ENCODE data around the gene STAT3.
A peak's percentile ranks its signal among the peaks of the same experiment; 100 is the strongest.
"Not testable (repeated sequence)": the region's sequence is repeated elsewhere in the genome, so short reads cannot be mapped to it uniquely, and the experiment has no call there.

STAT3 gene

DNA sequence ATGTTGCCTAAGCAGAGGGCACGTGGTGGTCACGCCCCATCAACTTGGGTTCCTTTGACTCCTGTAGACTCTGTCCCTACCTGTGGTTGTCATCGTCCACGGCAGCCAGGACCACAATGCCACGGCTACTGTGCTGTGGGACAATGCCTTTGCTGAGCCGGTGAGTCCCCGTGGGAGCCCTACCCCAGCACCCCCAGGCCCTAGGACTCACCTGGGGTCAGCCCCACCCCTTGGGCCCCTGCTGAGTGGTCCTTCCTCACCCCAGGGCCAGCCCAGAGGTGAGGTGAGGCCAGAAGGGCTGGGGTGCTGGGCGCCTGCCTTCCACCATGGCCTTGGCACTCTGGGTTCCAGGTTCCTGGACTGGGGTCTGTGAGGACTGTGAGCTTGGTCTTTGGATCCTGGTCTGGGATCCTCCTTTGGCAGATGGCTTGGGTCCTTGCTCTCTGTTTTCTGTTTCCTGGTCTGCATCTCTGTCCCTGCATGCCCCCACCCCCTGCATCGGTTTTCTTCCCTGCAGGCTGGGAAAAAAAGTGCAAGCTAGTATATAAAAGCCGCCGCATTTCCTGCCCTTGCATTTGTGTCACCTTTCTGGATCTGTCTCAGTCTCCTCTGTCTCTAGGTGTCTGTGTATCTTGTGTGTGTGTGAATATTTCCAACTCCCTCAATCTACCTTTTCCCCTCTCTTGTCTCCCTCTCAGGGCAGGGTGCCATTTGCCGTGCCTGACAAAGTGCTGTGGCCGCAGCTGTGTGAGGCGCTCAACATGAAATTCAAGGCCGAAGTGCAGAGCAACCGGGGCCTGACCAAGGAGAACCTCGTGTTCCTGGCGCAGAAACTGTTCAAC is 82.5 kb downstream of the STAT3 start:
- no peaks in the 10 kb centered on the region for H3K9me3 Mint-ChIP-seq
- no peak overlapping the region for H3K4me3 Mint-ChIP-seq
- peaks cover 100% of the 10 kb centered on the region for H3K36me3 Mint-ChIP-seq (ENCODE audit: low read depth)
- no peak overlapping the region for H3K27ac Mint-ChIP-seq
- intact Hi-C loops (cut with micrococcal nuclease): no loop called here
- no peaks in the 10 kb centered on the region for H3K27me3 Mint-ChIP-seq
- peaks cover 38% of the 10 kb centered on the region for H3K4me1 Mint-ChIP-seq (ENCODE audit: low read depth)

DNA sequence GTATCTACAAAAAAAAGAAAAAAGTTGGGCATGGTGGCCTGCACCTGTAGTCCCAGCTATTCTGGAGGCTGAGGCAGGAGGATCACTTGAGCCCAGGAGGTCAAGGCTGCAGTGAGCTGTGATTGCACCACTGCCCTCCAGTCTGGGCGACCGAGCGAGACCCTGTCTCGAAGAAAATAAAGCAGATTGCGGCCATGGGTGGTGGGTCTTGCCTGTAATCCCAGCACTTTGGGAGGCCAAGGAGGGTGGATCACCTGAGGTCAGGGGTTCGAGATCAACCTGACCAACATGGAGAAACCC is 83.3 kb downstream of the STAT3 start:
- Mint-ChIP-seq H3K36me3 (ENCODE audit: low read depth) (peaks cover 99% of the 10 kb centered on the region), H3K4me1 (ENCODE audit: low read depth) (peaks cover 30% of the 10 kb centered on the region)
- intact Hi-C loops (cut with micrococcal nuclease); H3K4me3 Mint-ChIP-seq; H3K27me3 Mint-ChIP-seq; H3K27ac Mint-ChIP-seq; H3K9me3 Mint-ChIP-seq: not testable (repeated sequence)

DNA sequence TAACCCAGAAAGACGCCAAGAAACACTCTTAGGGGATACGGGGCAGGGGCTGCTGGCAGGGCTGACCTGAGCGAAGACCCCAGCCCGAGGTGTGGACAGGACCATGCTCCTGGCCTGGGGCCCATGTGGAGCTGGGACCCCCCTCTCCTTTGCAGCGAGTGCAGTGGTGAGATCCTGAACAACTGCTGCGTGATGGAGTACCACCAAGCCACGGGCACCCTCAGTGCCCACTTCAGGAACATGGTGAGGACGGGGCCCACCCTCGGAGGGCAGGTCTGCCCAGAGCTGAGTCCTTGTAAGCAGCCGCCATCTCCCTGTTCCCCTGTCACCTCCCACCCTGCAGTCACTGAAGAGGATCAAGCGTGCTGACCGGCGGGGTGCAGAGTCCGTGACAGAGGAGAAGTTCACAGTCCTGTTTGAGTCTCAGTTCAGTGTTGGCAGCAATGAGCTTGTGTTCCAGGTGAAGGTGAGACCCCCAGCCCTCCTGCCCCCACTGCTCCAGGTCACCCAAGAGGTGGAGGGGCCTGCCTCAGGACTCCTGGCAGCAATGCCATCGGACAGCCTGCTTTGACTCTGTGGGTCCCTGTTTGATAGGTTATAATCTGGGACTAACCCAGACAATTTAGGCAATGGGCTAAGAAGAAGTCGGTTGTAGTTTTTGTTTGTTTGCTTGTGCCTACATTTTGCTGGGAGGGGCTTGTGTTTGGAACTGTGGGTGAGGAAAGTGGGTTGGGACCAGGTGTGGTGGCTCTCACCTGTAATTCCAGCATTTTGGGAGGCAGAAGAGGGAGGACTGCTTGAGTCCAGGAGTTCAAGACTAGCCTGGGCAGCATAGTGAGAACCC is 83.8 kb downstream of the STAT3 start:
- peaks cover 98% of the 10 kb centered on the region for H3K36me3 Mint-ChIP-seq (ENCODE audit: low read depth)
- no peaks in the 10 kb centered on the region for H3K27me3 Mint-ChIP-seq
- H3K9me3 Mint-ChIP-seq: no peaks in the 10 kb centered on the region
- H3K4me1 Mint-ChIP-seq (ENCODE audit: low read depth): peaks cover 24% of the 10 kb centered on the region
- intact Hi-C loops (cut with micrococcal nuclease): no loop called here
- no peak overlapping the region for H3K27ac Mint-ChIP-seq
- no peak overlapping the region for H3K4me3 Mint-ChIP-seq

DNA sequence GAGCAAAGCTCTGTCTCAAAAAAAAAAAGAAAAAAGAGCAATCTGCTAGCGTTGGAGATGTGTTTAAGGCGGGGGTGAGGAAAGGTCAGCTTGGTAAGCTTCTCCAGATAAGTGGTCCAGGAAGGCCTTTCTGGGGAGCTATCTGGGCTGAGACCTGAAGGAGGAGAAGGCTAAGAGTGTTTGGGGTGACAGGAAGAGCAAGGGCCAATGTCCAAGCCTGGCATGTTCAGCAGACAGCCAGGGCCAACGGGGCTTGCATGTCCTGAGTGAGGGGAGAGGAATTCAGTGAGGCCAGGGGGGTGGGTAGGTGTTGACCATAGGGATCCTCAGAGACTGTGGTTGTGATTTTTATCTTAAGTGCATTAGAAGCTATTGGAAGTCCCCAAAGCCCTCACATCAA is 84.5 kb downstream of the STAT3 start:
- H3K27ac Mint-ChIP-seq: no peak overlapping the region
- H3K4me1 Mint-ChIP-seq (ENCODE audit: low read depth): peaks cover 17% of the 10 kb centered on the region
- intact Hi-C loops (cut with micrococcal nuclease): no loop called here
- H3K4me3 Mint-ChIP-seq: no peak overlapping the region
- peaks cover 98% of the 10 kb centered on the region for H3K36me3 Mint-ChIP-seq (ENCODE audit: low read depth)
- no peaks in the 10 kb centered on the region for H3K27me3 Mint-ChIP-seq
- no peaks in the 10 kb centered on the region for H3K9me3 Mint-ChIP-seq

DNA sequence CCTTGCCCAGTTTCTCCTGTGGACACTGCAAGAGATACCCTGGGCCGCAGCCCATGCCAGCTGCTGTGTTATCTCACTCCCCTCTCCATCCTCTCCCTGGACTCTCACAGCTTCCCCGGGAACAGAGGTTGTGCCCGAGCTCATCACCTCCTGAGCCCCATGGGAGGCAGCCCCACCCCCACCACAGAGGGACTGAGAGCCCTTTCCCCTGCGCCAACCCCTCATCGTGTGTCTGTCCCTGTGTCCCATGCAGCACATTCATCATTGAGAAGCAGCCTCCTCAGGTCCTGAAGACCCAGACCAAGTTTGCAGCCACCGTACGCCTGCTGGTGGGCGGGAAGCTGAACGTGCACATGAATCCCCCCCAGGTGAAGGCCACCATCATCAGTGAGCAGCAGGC is 87.2 kb downstream of the STAT3 start:
- peaks cover 98% of the 10 kb centered on the region for H3K36me3 Mint-ChIP-seq (ENCODE audit: low read depth)
- no peaks in the 10 kb centered on the region for H3K4me1 Mint-ChIP-seq (ENCODE audit: low read depth)

DNA sequence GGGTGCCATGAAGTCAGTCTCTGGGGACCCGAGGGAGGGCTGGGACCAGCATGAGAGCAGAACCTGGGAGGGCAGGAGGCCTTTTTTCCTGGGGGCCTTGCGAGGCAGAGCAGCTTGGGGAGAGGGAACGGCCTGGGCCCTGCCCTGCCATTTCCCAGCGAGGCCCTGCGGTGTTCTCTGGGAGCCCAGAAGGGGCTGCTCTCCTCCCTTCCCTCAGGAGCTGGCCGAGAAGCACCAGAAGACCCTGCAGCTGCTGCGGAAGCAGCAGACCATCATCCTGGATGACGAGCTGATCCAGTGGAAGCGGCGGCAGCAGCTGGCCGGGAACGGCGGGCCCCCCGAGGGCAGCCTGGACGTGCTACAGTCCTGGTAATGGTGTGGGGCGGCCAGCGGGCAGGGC is 88.3 kb downstream of the STAT3 start:
- H3K27me3 Mint-ChIP-seq; H3K27ac Mint-ChIP-seq; H3K4me3 Mint-ChIP-seq; H3K9me3 Mint-ChIP-seq; intact Hi-C loops (cut with micrococcal nuclease); H3K4me1 Mint-ChIP-seq (ENCODE audit: low read depth): not testable (repeated sequence)
- peaks cover 98% of the 10 kb centered on the region for H3K36me3 Mint-ChIP-seq (ENCODE audit: low read depth)

More for the DNA sequence above, 87.2 kb downstream of the STAT3 start:
- Mint-ChIP-seq H3K27ac (no peak overlapping the region), H3K9me3 (no peaks in the 10 kb centered on the region), H3K4me3 (no peak overlapping the region), H3K27me3 (no peaks in the 10 kb centered on the region)
- intact Hi-C loops (cut with micrococcal nuclease): no loop called here

DNA sequence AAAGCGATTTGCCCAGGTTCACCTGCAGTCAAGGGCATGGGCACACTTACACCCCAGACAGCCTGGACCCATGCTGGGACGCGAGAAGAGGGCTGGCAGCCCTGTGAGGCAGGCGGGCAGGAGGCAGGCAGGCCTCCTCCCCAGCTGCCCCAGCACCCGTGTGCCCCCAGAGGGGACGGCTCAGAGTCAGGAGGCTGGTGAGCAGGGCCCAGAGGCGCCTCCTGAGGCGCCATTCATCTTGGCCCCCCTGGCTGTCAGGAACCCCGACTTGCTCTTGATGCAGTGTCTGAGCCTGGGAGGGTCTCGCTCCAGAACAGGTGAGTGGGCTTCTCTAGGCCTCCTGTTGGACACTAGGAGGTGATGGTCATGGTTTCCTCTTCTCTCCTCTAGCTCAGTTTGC is 88.9 kb downstream of the STAT3 start:
- H3K4me3 Mint-ChIP-seq; H3K4me1 Mint-ChIP-seq (ENCODE audit: low read depth); intact Hi-C loops (cut with micrococcal nuclease); H3K9me3 Mint-ChIP-seq; H3K27me3 Mint-ChIP-seq; H3K27ac Mint-ChIP-seq: not testable (repeated sequence)
- H3K36me3 Mint-ChIP-seq (ENCODE audit: low read depth): peaks cover 98% of the 10 kb centered on the region

DNA sequence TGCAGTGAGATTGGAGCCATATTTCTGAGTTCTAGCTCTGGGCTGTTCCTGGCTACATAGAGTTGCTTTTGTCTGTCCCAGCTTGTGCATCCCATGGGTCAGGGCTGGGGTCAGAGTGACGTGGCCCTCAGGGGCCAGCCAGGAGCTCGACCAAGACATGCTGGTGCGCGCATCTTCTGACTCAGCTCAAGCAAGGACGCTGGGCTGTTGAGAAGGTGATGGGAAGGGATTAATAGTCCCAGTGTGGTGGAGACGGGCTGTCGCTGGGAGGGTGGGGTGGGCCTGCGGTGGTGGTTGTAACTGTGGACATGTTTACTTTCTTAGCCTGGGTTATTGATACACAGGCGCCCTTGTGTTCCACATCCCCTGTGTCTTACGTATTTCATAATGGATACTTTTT is 90.5 kb downstream of the STAT3 start:
- Mint-ChIP-seq H3K4me1 (ENCODE audit: low read depth) (peaks cover 20% of the 10 kb centered on the region), H3K36me3 (ENCODE audit: low read depth) (peaks cover 98% of the 10 kb centered on the region)
- H3K4me3 Mint-ChIP-seq; H3K27ac Mint-ChIP-seq; intact Hi-C loops (cut with micrococcal nuclease); H3K27me3 Mint-ChIP-seq; H3K9me3 Mint-ChIP-seq: not testable (repeated sequence)

DNA sequence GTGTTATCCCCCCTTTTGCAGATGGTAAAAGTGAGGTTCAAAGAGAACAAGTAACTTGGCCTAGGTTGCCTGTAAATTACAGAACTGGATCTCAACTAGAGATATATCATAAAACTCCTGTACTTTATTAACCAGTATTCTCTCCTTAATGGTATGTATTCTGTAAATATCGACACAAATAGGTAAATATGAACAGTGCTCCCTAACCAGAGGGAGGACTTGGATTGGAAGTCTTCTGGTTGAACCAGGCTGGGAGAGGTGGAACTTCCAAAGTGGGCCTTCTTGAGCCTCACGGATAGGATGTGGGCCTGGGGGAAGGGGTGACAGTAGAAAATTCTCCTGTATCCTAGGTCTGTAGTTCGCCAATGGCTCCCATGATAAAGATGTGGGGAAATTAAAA is 92.2 kb downstream of the STAT3 start:
- peaks cover 98% of the 10 kb centered on the region for H3K36me3 Mint-ChIP-seq (ENCODE audit: low read depth)
- peaks cover 30% of the 10 kb centered on the region for H3K4me1 Mint-ChIP-seq (ENCODE audit: low read depth)
- no peaks in the 10 kb centered on the region for H3K27me3 Mint-ChIP-seq
- intact Hi-C loops (cut with micrococcal nuclease): no loop called here
- H3K4me3 Mint-ChIP-seq: no peak overlapping the region
- H3K9me3 Mint-ChIP-seq: no peaks in the 10 kb centered on the region
- no peak overlapping the region for H3K27ac Mint-ChIP-seq

DNA sequence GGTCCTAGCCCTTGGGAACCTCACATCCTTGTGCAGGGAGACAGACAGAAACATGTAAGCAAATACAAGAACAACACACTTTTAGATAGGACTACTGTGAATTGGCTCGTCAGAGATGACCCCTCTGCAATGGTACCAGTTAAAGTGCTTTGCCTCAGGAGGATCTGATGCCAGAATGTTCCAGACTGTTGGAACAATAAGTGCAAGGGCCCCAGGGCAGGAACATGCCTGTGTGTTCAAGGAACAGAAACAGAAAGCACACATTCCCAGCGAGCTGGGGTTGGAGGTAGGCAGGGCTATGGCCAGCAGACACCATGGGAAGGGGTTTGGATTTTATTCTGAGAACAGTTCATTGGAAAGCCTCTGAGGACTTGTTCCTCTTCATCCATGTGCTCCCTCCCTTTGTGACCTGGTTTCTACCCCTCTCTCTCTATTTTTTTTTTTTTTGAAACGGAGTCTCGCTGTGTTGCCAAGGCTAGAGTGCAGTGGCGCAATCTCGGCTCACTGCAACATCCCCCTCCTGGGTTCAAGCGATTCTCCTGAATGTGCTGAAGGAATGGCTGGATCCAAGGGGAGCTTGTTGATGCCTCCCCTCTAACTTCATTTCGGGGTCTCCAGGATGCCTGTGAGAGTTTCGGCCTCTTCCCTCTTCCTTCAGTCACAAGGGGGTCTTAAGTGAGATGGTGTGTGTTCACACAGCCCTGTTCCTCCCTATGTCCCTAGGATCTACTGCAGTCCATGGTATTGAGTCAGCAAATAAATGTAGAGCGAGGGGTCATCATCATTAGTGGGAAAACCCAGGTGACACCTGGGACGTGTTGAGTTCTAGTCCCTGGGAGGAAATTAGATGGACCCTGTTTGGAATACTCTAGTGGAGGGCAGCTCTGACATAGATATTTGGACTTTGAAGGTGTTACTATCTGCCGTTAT is 93.5 kb downstream of the STAT3 start:
- no peak overlapping the region for H3K4me3 Mint-ChIP-seq
- H3K4me1 Mint-ChIP-seq (ENCODE audit: low read depth): peaks cover 43% of the 10 kb centered on the region
- no peaks in the 10 kb centered on the region for H3K9me3 Mint-ChIP-seq
- intact Hi-C loops (cut with micrococcal nuclease): no loop called here
- no peak overlapping the region for H3K27ac Mint-ChIP-seq
- peaks cover 100% of the 10 kb centered on the region for H3K36me3 Mint-ChIP-seq (ENCODE audit: low read depth)
- no peaks in the 10 kb centered on the region for H3K27me3 Mint-ChIP-seq

DNA sequence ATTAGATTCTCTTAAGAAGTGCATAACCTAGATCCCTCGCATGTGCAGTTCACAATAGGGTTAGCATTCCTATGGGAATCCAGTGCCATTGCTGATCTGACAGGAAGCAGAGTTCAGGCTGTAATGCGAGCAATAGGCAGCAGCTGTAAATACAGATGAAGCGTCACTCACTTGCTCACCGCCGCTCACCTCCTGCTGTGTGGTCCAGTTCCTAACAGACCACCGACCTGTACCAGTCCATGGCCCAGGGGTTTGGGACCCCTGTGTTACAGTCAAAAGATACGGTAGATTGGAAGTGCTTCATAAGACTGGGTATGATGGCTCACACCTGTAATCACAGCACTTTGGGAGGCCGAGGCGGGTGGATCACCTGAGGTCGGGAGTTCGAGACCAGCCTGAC is 97.1 kb downstream of the STAT3 start:
- Mint-ChIP-seq H3K36me3 (ENCODE audit: low read depth) (peaks cover 84% of the 10 kb centered on the region), H3K4me1 (ENCODE audit: low read depth) (peaks cover 70% of the 10 kb centered on the region), H3K27me3 (no peaks in the 10 kb centered on the region), H3K9me3 (no peaks in the 10 kb centered on the region), H3K4me3 (no peak overlapping the region), H3K27ac (no peak overlapping the region)
- intact Hi-C loops (cut with micrococcal nuclease): no loop called here

DNA sequence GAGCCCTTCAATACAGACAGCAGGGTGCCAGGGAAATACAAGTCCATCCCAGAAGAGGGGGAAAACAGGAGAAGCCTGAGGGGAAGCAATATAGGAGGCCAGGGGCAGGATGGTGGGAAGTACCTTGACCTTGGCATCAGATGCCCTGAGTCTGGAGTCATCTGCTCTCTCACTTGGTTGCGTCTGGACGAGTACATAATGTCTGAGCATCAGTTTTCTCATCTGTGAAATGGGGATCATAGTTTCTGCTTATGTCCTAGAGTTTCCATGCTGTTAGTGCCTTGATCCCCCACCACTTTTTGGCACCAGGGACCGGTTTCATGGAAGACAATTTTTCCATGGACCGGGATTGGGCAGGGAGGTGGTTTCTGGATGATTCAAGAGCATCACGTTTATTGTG is 97.7 kb downstream of the STAT3 start:
- intact Hi-C loops (cut with micrococcal nuclease): no loop called here
- Mint-ChIP-seq H3K27me3 (no peaks in the 10 kb centered on the region), H3K4me1 (ENCODE audit: low read depth) (peaks cover 75% of the 10 kb centered on the region), H3K27ac (no peak overlapping the region), H3K4me3 (peak overlapping the region; percentile 91), H3K36me3 (ENCODE audit: low read depth) (peaks cover 78% of the 10 kb centered on the region), H3K9me3 (no peaks in the 10 kb centered on the region)

DNA sequence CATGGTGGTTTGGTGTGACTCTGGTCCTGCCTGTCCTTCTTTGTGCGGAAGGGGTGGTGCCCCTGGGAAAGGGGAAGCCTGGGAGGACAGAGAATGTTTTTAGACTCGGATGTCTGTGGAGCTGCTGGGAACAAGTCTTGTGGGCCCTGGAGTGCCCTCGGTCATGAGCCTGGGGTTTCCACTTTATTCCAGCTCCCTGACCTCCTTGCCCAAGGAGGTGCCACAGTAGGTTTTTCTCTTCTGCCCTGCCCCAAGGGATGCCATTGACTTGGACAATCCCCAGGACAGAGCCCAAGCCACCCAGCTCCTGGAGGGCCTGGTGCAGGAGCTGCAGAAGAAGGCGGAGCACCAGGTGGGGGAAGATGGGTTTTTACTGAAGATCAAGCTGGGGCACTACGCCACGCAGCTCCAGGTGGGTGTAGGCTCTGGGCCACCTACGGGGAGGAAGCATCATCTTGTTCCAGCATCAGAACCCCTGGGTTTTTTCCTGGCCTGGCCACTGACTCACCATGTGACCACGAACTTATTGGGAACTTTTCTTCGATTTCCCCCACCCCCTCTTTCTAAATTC is 98.5 kb downstream of the STAT3 start:
- peak overlapping the region; percentile 91 for H3K4me3 Mint-ChIP-seq
- no peaks in the 10 kb centered on the region for H3K27me3 Mint-ChIP-seq
- no peaks in the 10 kb centered on the region for H3K9me3 Mint-ChIP-seq
- H3K4me1 Mint-ChIP-seq (ENCODE audit: low read depth): peaks cover 71% of the 10 kb centered on the region
- peaks cover 69% of the 10 kb centered on the region for H3K36me3 Mint-ChIP-seq (ENCODE audit: low read depth)
- peak overlapping the region; percentile 93 for H3K27ac Mint-ChIP-seq
- intact Hi-C loops (cut with micrococcal nuclease): loop anchor here (2.0 to 10.0 kb wide), 2 partner anchors 17 to 265 kb away; partner anchors contain the start of gene NKIRAS2

Measured in dendritic cell treated with granulocyte-macrophage colony-stimulating factor and Interleukin-4, amounts not matched to agents 40 ng/mL and 50 ng/mL, for 4 days (primary cell).